K562 (cell line): ENCODE measurements around the gene RCBTB1. TPM values are rescaled to one million over a fixed set of nuclear protein-coding genes. Genes with fewer than 3 reads are reported as not detected.

Source experiments
- ATAC-seq: fragments of 200-7000 bp; cut with Tn5 transposase; 3 replicates; pipeline ENCODE4 v1.9.1; 2020; ENCODE audit warnings: moderate library complexity
- BruUV-seq: library from RNA; stranded (reverse); fragments of 400-500 nt; replicated peaks from 2 replicates; lab custom pipeline; 2021; lab: Mats Ljungman, UMichigan
- CTCF ChIA-PET: fragments of 300-600 bp; formaldehyde crosslinking; extraction: SDS; loops from one replicate; lab custom pipeline; 2021; ENCODE audit warnings: low intra/inter-chr PET ratio; lab: Yijun Ruan, JAX
- POLR2A ChIA-PET: fragments of 300-600, 350-650 bp; sonication (Branson Sonifier 250); formaldehyde crosslinking; extraction: SDS; loops from one replicate; lab custom pipeline; 2021; ENCODE audit warnings: antibody characterized with exemption, inconsistent platforms; lab: Yijun Ruan, JAX
- DNase-seq, 4 experiments: peaks; one replicate each; pipeline versions ENCODE4 v3.0.0 to v3.0.0-alpha.2; 2011 to 2018; ENCODE audit warnings: low spot score in 3 of 4, mixed read lengths in 3 of 4; ENCODE audit errors: extremely low read depth in 1 of 4
- FAIRE-seq: peaks from 2 replicates; lab custom pipeline; 2011; peaks lifted over from hg19 to GRCh38; lab: Jason Lieb, UNC
- H2AFZ ChIP-seq: 2 replicates; pipeline ENCODE4 v1.6.0; 2011; ENCODE audit warnings: low read depth, low read length, control low read depth, inconsistent platforms
- H3K27ac ChIP-seq: fragments of 200-600 bp; 3 replicates; pipeline ENCODE4 v1.8.0; 2011; ENCODE audit warnings: low read depth, mild to moderate bottlenecking, control low read depth, inconsistent platforms, low read length, moderate library complexity, mixed read lengths; ENCODE audit errors: extremely low read depth
- H3K27me3 ChIP-seq, 2 experiments: fragments of 300-600 bp in 1 of 2; 2 replicates in 1 of 2; 3 replicates in 1 of 2; pipeline versions ENCODE4 v1.6.0 to v1.8.0; 2011; ENCODE audit warnings: inconsistent platforms in 2 of 2, low read length in 2 of 2, mild to moderate bottlenecking in 1 of 2, mixed read lengths in 1 of 2, moderate library complexity in 1 of 2; ENCODE audit not compliant: control insufficient read depth in 2 of 2, insufficient read depth in 2 of 2
- H3K36me3 ChIP-seq: fragments of 300-600 bp; 3 replicates; pipeline ENCODE4 v1.8.0; 2011; ENCODE audit warnings: mild to moderate bottlenecking, low read length, inconsistent platforms; ENCODE audit not compliant: control insufficient read depth, insufficient read depth
- H3K4me1 ChIP-seq, 2 experiments: fragments of 200-600 bp in 1 of 2; replicated peaks in 1 of 2; 2 replicates in 1 of 2; 3 replicates in 1 of 2; pipeline versions ENCODE4 v1.5.1 to v1.8.0; 2011; ENCODE audit warnings: inconsistent platforms in 2 of 2, low read length in 2 of 2, mild to moderate bottlenecking in 1 of 2, mixed read lengths in 1 of 2, moderate library complexity in 1 of 2; ENCODE audit not compliant: control insufficient read depth in 2 of 2, insufficient read depth in 2 of 2
- H3K4me2 ChIP-seq: 2 replicates; pipeline ENCODE4 v1.6.1; 2011; ENCODE audit warnings: low read length, control low read depth, inconsistent platforms, mixed read lengths; ENCODE audit not compliant: insufficient read depth
- H3K4me3 ChIP-seq: fragments of 200-600 bp; sonication (generic), shearing (Covaris generic); 2 replicates; pipeline ENCODE4 v1.5.1; 2016; ENCODE audit warnings: control low read depth, inconsistent platforms
- H3K79me2 ChIP-seq: fragments of 200-600 bp; 3 replicates; pipeline ENCODE4 v1.8.0; 2011; ENCODE audit warnings: low read length, inconsistent platforms; ENCODE audit not compliant: control insufficient read depth, insufficient read depth
- H3K9ac ChIP-seq, 2 experiments: 2 replicates each; pipeline versions ENCODE4 v1.6.0 to v1.6.1; 2011; ENCODE audit warnings: low read depth in 2 of 2, low read length in 2 of 2, control low read depth in 1 of 2, inconsistent platforms in 1 of 2, mild to moderate bottlenecking in 1 of 2, mixed read lengths in 1 of 2; ENCODE audit not compliant: insufficient read depth in 1 of 2
- H3K9me1 ChIP-seq: one replicate; pipeline ENCODE4 v1.6.0; 2011; ENCODE audit warnings: inconsistent platforms, mild to moderate bottlenecking, low read length, moderate library complexity; ENCODE audit not compliant: control insufficient read depth, insufficient read depth
- H3K9me3 ChIP-seq: replicated peaks from 2 replicates; pipeline ENCODE4 v1.5.1; 2011; ENCODE audit warnings: low read depth, low read length, inconsistent platforms; ENCODE audit not compliant: control insufficient read depth, insufficient read depth
- H4K20me1 ChIP-seq: replicated peaks from 2 replicates; pipeline ENCODE4 v1.6.1; 2011; ENCODE audit warnings: low read length, inconsistent platforms, mixed read lengths; ENCODE audit not compliant: control insufficient read depth, insufficient read depth
- CTBP1 ChIP-seq: fragments of 450-650 bp; IDR thresholded peaks from 2 replicates; pipeline ENCODE4 v1.6.1; 2016; ENCODE audit warnings: borderline replicate concordance
- ELF2 ChIP-seq: fragments of 250-450 bp; sonication (Bioruptor Pico); IDR thresholded peaks from 2 replicates; pipeline ENCODE4 v1.5.0; 2021; ENCODE audit warnings: mild to moderate bottlenecking
- IRF9 ChIP-seq: fragments of 450-650 bp; IDR thresholded peaks from 2 replicates; pipeline ENCODE4 v1.6.1; 2016; ENCODE audit warnings: missing biosample characterization, missing genetic modification characterization
- JUND ChIP-seq, 2 experiments: IDR thresholded peaks; 2 replicates in 1 of 2; 3 replicates in 1 of 2; pipeline ENCODE4 v1.6.1; 2011; ENCODE audit warnings: borderline replicate concordance in 2 of 2, low read depth in 2 of 2, low read length in 2 of 2, improper control_type of control experiment in 1 of 2, missing biosample characterization in 1 of 2, missing genetic modification characterization in 1 of 2, missing genetic modification reagents in 1 of 2
- NR2F6 ChIP-seq: fragments of 450-650 bp; formaldehyde crosslinking; IDR thresholded peaks from 2 replicates; pipeline ENCODE4 v1.4.0; 2020; ENCODE audit warnings: mild to moderate bottlenecking
- ZNF518B ChIP-seq: fragments of 250-450 bp; sonication (Bioruptor Pico); IDR thresholded peaks from 2 replicates; pipeline ENCODE4 v1.5.0; 2021; ENCODE audit warnings: mild to moderate bottlenecking, moderate library complexity
- ZNF609 ChIP-seq: sonication (generic); formaldehyde crosslinking; IDR thresholded peaks from 2 replicates; pipeline ENCODE4 v1.8.1; 2023; ENCODE audit warnings: missing genetic modification reagents, mild to moderate bottlenecking, borderline replicate concordance
- ZSCAN29 ChIP-seq: fragments of 450-650 bp; IDR thresholded peaks from 2 replicates; pipeline ENCODE4 v1.6.1; 2017
- WGBS: fragments of 100-300 bp; shearing (Covaris generic); methylation state at CpG from one replicate; pipeline ENCODE4 v1.1.6; 2016; ENCODE audit warnings: low coverage, mixed read lengths; ENCODE audit not compliant: insufficient coverage; ENCODE audit errors: missing lambda C conversion rate; 5-methylcytosine and 5-hydroxymethylcytosine counted together
- in situ Hi-C: fragments of 300-500 bp; cut with MboI; formaldehyde crosslinking; loops from 4 replicates; pipeline ENCODE4 v1.15.0; 2018; ENCODE audit warnings: inconsistent platforms, mixed read lengths
- intact Hi-C: fragments of 100-400 bp; cut with micrococcal nuclease; formaldehyde crosslinking; loops from 2 replicates; pipeline ENCODE4 v1.14.2; 2022
- polyA plus RNA-seq, 8 experiments: library from polyadenylated mRNA; depleted of rRNA in 4 of 8; stranded (reverse) in 5 of 8; unstranded in 3 of 8; fragments of >200 nt; fragmentation: Nextera tagmentation in 2 of 8; fragmentation: Illumina TruSeq in 1 of 8; extraction: Ambion mirVana in 2 of 8; extraction: Trizol in 1 of 8; gene quantifications; 2 replicates each; pipeline versions ENCODE4 v1.2.1 to v1.2.3, GENCODE V29; 2011 to 2014; ENCODE audit warnings: inconsistent platforms in 1 of 8, missing spikeins in 1 of 8
- total RNA-seq, 7 experiments: library from RNA; depleted of rRNA in 6 of 7; stranded (reverse); fragments of >200 nt in 6 of 7; fragmentation: Illumina TruSeq in 2 of 7; extraction: Trizol in 2 of 7; gene quantifications; 2 replicates each; pipeline versions ENCODE4 v1.2.1 to v1.2.3, GENCODE V29; 2011 to 2021; ENCODE audit warnings: low replicate concordance in 1 of 7

The RCBTB1 gene
- total and polyA plus RNA-seq, 9 of the 15 experiments (the other 6 are each of a cell fraction or from before 2014, with no cell fraction given) = 4.0 to 11.3 (median 8.4) TPM

- H3K9me3 ChIP-seq = no peaks in the 10 kb centered on the region
- intact Hi-C loops = no loop called here
- no peaks in the 10 kb centered on the region for H3K9me1 ChIP-seq
- no peak for ATAC-seq
- no peak overlapping the region for H2AFZ ChIP-seq
- FAIRE-seq = no peak
- H3K27ac ChIP-seq = no peak overlapping the region
- no peaks in the 10 kb centered on the region for H3K79me2 ChIP-seq
- no peak overlapping the region for H3K4me2 ChIP-seq
- no peak for DNase-seq
- no peaks in the 10 kb centered on the region for H3K27me3 ChIP-seq
- H3K4me1 ChIP-seq = peaks cover 0 to 3% of the 10 kb centered on the region in 2 experiments; a peak in 2 of 5 replicates
- POLR2A ChIA-PET = interaction anchor here (0.9 kb wide), 1 partner anchor 10 kb away, joined by 3 read pairs; no protein-coding TSS in a partner anchor
- no peak overlapping the region for H3K9ac ChIP-seq
- CTCF ChIA-PET = no interaction called here
- WGBS = 62% methylated on average over 1 of the region's 1 CpG
- H3K4me3 ChIP-seq = no peak overlapping the region
- in situ Hi-C loops = no loop called here
- H3K36me3 ChIP-seq = peaks cover 6% of the 10 kb centered on the region; the same call in 1 of the 3 replicates
- H4K20me1 ChIP-seq = no peaks in the 10 kb centered on the region
- BruUV-seq = no TSS peak
- TF ChIP-seq ZNF609 (CRISPR knock-in tag) = no peak
- TF ChIP-seq ELF2 (CRISPR knock-in tag) = no peak
- TF ChIP-seq NR2F6 = no peak
- no peak for TF ChIP-seq IRF9 (tag)
- TF ChIP-seq ZNF518B (CRISPR knock-in tag) = no peak
- no peak for TF ChIP-seq CTBP1
- TF ChIP-seq JUND (IDR thresholded peaks at IDR 0.05; ENCODE audit: borderline replicate concordance, low read depth, low read length) = no peak
- no peak for TF ChIP-seq JUND (tag; IDR thresholded peaks at IDR 0.05; ENCODE audit: borderline replicate concordance, low read depth, low read length)
- TF ChIP-seq ZSCAN29 = no peak
These were observed 57.2 kb downstream of the RCBTB1 start for GRCh38 chr13:49528161-49528560.
